Motor neuron (in vitro differentiated cells): ENCODE measurements around the gene SH3PXD2B. TPM values are rescaled to one million over a fixed set of nuclear protein-coding genes. Genes with fewer than 3 reads are reported as not detected.
"Not testable (repeated sequence)": the region's sequence is repeated elsewhere in the genome, so short reads cannot be mapped to it uniquely, and the experiment has no call there.

Source experiments
- ATAC-seq, 8 experiments: fragments of 200-7000 bp; cut with Tn5 transposase; replicated peaks in 6 of 8; 2 replicates each; pipeline ENCODE4 v1.8.0; 2021; ENCODE audit warnings: mild to moderate bottlenecking in 8 of 8, moderate library complexity in 8 of 8
- H3K27ac ChIP-seq, 2 donors: fragments of 250-450 bp; sonication (Bioruptor Pico); 2 replicates each; pipeline ENCODE4 v1.9.0; 2021; ENCODE audit warnings: antibody characterized with exemption in 2 of 2, mild to moderate bottlenecking in 2 of 2, moderate library complexity in 1 of 2
- H3K4me1 ChIP-seq, 2 donors: fragments of 250-450 bp; sonication (Bioruptor Pico); replicated peaks in 1 of 2; 2 replicates each; pipeline ENCODE4 v1.6.1; 2021; ENCODE audit warnings: antibody characterized with exemption in 2 of 2, mild to moderate bottlenecking in 2 of 2, moderate library complexity in 1 of 2
- H3K4me3 ChIP-seq, 5 donors: fragments of 250-450 bp; sonication (Bioruptor Pico); 2 replicates each; pipeline ENCODE4 v1.9.0; 2021; ENCODE audit warnings: antibody characterized with exemption in 5 of 5, mild to moderate bottlenecking in 5 of 5, moderate library complexity in 4 of 5
- WGBS, 10 experiments: fragments of 450-650 bp; shearing (Covaris generic); methylation state at CpG; one replicate each; pipeline ENCODE4 v1.0.0; 2022; 5-methylcytosine and 5-hydroxymethylcytosine counted together
- in situ Hi-C, 9 experiments: fragments of 400-800 bp; cut with MboI; loops; one replicate each; pipeline ENCODE4 v1.15.0; 2021; ENCODE audit warnings: low sequenced_read_pairs in 9 of 9, low pct_unique_long_range_greater_than_20kb in 2 of 9; ENCODE audit not compliant: unreplicated experiment in 9 of 9
- total RNA-seq, 8 experiments: library from RNA; unstranded; fragments of 300-600 nt; gene quantifications; 2 replicates each; pipeline versions ENCODE4 v1.2.3 to v1.2.4, GENCODE V29; 2022

Gene SH3PXD2B
- total RNA-seq, 8 experiments from 2014 or later: 18.0 to 35.7 (median 24.3) TPM

- in situ Hi-C loops: loop anchor here in 3 of 9 experiments (25.0 kb wide), 1 partner anchor 181 kb away; no protein-coding TSS in a partner anchor
- Histone ChIP-seq H3K4me3 (no peak overlapping the region), H3K4me1 (no peaks in the 10 kb centered on the region), H3K27ac (no peak overlapping the region)
- 0 to 100% (median 67%) methylated on average over 1 to 3 of the region's 5 CpGs; no CpG with 5 or more reads in 3 of the 10 experiments for whole genome bisulfite sequencing, 10 experiments
- ATAC-seq: peak; percentile 87 to 100 (median 96)
These were observed 161.1 kb downstream of the SH3PXD2B start for GRCh38 chr5:172293054-172293744.

- H3K4me3 ChIP-seq, H3K4me1 ChIP-seq, H3K27ac ChIP-seq: not testable (repeated sequence)
- in situ Hi-C loops: loop anchor here in 3 of 9 experiments (25.0 kb wide), 1 partner anchor 180 kb away; no protein-coding TSS in a partner anchor
- 20 to 85% (median 58%) methylated on average over 1 to 5 of the region's 5 CpGs; no CpG with 5 or more reads in 1 of the 10 experiments for WGBS, 10 experiments
- peak in 1 of 8 experiments; percentile 18 for ATAC-seq
These were observed 162.5 kb downstream of the SH3PXD2B start for GRCh38 chr5:172291837-172292236.

GRCh38 chr5:172288465-172288864 lies 165.9 kb downstream of the SH3PXD2B start:
- no CpG with 5 or more reads among the region's 4 CpGs for WGBS, 10 experiments
- in situ Hi-C loops: loop anchor here in 3 of 9 experiments (25.0 kb wide), 1 partner anchor 176 kb away; no protein-coding TSS in a partner anchor

GRCh38 chr5:172287140-172287539 lies 167.2 kb downstream of the SH3PXD2B start:
- H3K4me3 ChIP-seq, H3K27ac ChIP-seq, ATAC-seq: not testable (repeated sequence)
- 75 to 100% (median 94%) methylated on average over 2 to 3 of the region's 3 CpGs; no CpG with 5 or more reads in 5 of the 10 experiments for WGBS, 10 experiments
- H3K4me1 ChIP-seq: peaks cover 7 to 14% of the 10 kb centered on the region in 2 donors
- in situ Hi-C loops: loop anchor here in 3 of 9 experiments (25.0 kb wide), 1 partner anchor 175 kb away; no protein-coding TSS in a partner anchor

More at GRCh38 chr5:172288465-172288864, 165.9 kb downstream of the SH3PXD2B start:
- Histone ChIP-seq H3K27ac (no peak overlapping the region), H3K4me1 (peaks cover 7 to 14% of the 10 kb centered on the region in 2 donors), H3K4me3 (no peak overlapping the region)
- no peak for ATAC-seq

GRCh38 chr5:172285226-172286143 lies 168.8 kb downstream of the SH3PXD2B start:
- peaks cover 19 to 21% of the 10 kb centered on the region in 2 donors for H3K4me1 ChIP-seq
- WGBS, 10 experiments: 2 to 100% (median 72%) methylated on average over 1 to 13 of the region's 15 CpGs
- H3K4me3 ChIP-seq: no peak overlapping the region
- ATAC-seq: no peak
- no peak overlapping the region for H3K27ac ChIP-seq
- in situ Hi-C loops: loop anchor here in 3 of 9 experiments (25.0 kb wide), 1 partner anchor 173 kb away; no protein-coding TSS in a partner anchor

- WGBS, 10 experiments: 0 to 56% (median 6%) methylated on average over 1 to 9 of the region's 11 CpGs; no CpG with 5 or more reads in 2 of the 10 experiments
- ATAC-seq: no peak
- Histone ChIP-seq H3K4me1 (peaks cover 19 to 21% of the 10 kb centered on the region in 2 donors), H3K4me3 (peak overlapping the region; percentile 58 to 96 (median 92)), H3K27ac (peak overlapping the region; percentile 1 to 96)
- in situ Hi-C loops: loop anchor here in 3 of 9 experiments (25.0 kb wide), 1 partner anchor 172 kb away; no protein-coding TSS in a partner anchor
These were observed 169.7 kb downstream of the SH3PXD2B start for GRCh38 chr5:172284611-172284980.

- H3K27ac ChIP-seq: peak overlapping the region; percentile 92 to 96
- WGBS, 10 experiments: 0 to 3% methylated on average over 4 to 6 of the region's 79 CpGs; no CpG with 5 or more reads in 8 of the 10 experiments
- in situ Hi-C loops: loop anchor here in 3 of 9 experiments (25.0 kb wide), 1 partner anchor 172 kb away; no protein-coding TSS in a partner anchor
- peaks cover 19 to 21% of the 10 kb centered on the region in 2 donors for H3K4me1 ChIP-seq
- H3K4me3 ChIP-seq: peak overlapping the region; percentile 58 to 96 (median 92)
- ATAC-seq: peak; percentile 71 to 88 (median 84)
These were observed 170.3 kb downstream of the SH3PXD2B start for GRCh38 chr5:172283862-172284610.

GRCh38 chr5:172283020-172283861 lies 171.1 kb downstream of the SH3PXD2B start, which contains the start of gene UBTD2:
Gene UBTD2, minus strand, starts transcription at chr5:172283764. Its CDS starts 99 bp downstream, at chr5:172283665.
- Histone ChIP-seq H3K4me1 (peaks cover 19 to 21% of the 10 kb centered on the region in 2 donors), H3K4me3 (peak within 1 kb of the TSS; percentile 58 to 96 (median 92)), H3K27ac (peak within 1 kb of the TSS; percentile 92 to 96)
- WGBS, 10 experiments: 0% methylated on average over 2 to 8 of the region's 87 CpGs; no CpG with 5 or more reads in 8 of the 10 experiments
- ATAC-seq: peak; percentile 16 to 85 (median 81)
- in situ Hi-C loops: loop anchor here in 3 of 9 experiments (25.0 kb wide), 1 partner anchor 171 kb away; no protein-coding TSS in a partner anchor

- no peak for ATAC-seq
- peak overlapping the region; percentile 58 to 96 (median 92) for H3K4me3 ChIP-seq
- 0 to 60% (median 0%) methylated on average over 1 to 9 of the region's 13 CpGs for WGBS, 10 experiments
- H3K4me1 ChIP-seq: peaks cover 19 to 21% of the 10 kb centered on the region in 2 donors
- in situ Hi-C loops: loop anchor here in 3 of 9 experiments (25.0 kb wide), 1 partner anchor 170 kb away; no protein-coding TSS in a partner anchor
- peak overlapping the region; percentile 92 to 96 for H3K27ac ChIP-seq
These were observed 171.9 kb downstream of the SH3PXD2B start for GRCh38 chr5:172282272-172283019.

- 0 to 76% (median 49%) methylated on average over 1 to 5 of the region's 6 CpGs; no CpG with 5 or more reads in 1 of the 10 experiments for WGBS, 10 experiments
- ATAC-seq: no peak
- H3K27ac ChIP-seq: no peak overlapping the region
- in situ Hi-C loops: loop anchor here in 3 of 9 experiments (25.0 kb wide), 1 partner anchor 169 kb away; no protein-coding TSS in a partner anchor
- peak overlapping the region; percentile 58 to 96 (median 92) for H3K4me3 ChIP-seq
- peaks cover 19 to 21% of the 10 kb centered on the region in 2 donors for H3K4me1 ChIP-seq
These were observed 173.0 kb downstream of the SH3PXD2B start for GRCh38 chr5:172281346-172281745.
